GM18499 (cell line): ENCODE data around the gene ZNF592.

Experiments
- ATAC-seq: cut with Tn5 transposase; IDR thresholded peaks from one replicate; pipeline ENCODE4 v1.9.1; 2021; ENCODE audit warnings: moderate number of reproducible peaks; ENCODE audit not compliant: insufficient read depth, unreplicated experiment

ZNF592 gene

GRCh38 chr15:84824260-84825007 is 76.0 kb downstream of the ZNF592 start:
- ATAC-seq, result no peak

DNA sequence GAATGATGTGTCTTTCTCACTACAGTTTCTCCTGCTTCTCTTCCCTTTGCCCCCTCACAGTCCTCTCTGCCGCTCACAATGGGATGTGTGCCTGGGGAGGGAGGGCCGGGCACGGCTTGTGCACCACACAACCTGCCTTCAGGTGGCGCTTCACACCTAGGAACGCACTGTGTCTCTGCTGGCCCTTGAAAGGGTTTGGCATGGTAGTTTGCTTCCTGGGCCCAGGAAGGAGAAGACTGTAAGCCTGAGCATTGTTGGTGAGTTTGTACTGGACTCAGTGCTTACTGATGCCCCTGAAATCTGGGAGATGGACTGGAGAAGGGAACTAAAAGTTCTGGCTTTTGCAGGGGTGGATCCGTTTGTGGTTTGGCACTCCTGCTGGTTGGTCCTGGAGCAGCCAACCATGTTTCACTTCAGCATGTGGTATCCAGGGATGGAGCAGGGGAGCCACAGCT is 78.0 kb downstream of the ZNF592 start:
- no peak for ATAC-seq

DNA sequence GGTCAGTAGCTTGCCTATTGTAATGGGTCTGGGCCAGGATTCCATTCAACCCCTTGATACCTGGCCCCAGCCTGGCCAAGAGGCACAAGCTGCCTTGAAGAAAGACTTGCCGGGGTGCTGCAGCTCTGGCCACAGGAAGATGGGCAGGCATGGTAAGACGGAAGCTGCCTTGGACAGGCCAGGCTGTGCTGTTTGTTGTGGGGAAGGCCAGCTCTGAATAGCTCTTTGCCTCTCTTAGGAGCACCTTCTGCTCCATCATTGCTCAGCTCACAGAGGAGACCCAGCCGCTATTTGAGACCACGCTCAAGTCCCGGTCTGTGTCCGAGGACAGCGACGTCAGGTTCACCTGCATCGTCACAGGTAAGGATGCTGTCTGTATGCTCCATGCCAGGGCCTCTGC is 78.9 kb downstream of the ZNF592 start:
- no peak for ATAC-seq

DNA sequence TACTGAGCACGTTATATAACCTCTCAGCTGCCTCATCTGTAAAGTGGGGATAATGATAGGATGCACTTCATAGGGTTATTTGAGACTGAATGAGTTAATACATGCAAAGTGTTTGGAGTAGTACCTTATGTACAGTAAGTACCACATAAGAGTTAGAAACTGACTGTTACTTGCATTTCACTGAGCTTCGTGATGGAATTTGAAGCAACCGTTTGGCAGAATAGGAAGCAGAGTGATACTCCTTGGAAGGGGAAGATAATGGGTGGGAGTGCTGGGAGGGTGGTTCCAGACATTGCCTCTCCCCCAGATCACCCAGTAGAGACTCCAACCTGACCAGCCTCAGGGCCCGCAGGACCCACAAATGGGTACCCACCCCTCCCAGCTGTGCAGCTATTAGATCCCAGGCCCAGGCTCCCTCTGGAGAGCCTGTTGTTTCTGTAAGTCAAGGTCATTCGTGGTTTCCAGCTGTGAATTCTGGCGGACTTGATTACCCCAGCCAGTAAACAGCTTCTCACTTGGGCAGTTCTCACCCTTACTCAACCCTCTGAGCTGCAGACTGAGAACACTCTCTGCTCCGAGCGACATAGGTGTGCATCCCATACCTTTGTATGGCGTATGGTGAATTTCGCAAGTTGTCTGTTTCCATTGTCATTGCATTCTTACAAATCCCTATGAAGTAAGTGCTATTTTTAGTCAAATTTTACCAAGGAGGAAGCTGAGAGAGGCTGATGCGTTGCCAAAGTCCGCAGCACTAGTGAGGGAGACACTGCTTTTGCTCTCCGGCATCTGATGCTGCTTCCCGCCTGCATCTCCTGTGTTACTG is 79.9 kb downstream of the ZNF592 start:
- ATAC-seq, result no peak

DNA sequence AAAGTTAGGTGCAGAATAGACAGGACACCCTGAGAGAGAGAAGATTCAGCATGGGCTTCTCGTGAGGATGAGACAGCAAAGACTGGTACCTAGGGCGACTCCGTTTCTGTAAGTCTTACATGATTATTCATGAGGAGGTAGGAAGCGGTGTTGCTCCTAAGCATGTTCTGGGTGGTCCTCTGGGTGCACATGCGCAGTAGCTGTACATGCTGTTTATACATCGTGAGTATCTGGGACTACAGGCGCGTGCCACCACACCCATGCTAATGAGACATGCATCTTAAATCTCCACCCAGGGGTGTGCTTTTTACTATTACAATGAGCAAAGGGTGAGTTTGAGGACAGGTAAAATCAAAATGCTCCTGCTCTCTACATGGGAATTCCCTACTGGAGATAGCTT is 81.0 kb downstream of the ZNF592 start:
- no peak for ATAC-seq

DNA sequence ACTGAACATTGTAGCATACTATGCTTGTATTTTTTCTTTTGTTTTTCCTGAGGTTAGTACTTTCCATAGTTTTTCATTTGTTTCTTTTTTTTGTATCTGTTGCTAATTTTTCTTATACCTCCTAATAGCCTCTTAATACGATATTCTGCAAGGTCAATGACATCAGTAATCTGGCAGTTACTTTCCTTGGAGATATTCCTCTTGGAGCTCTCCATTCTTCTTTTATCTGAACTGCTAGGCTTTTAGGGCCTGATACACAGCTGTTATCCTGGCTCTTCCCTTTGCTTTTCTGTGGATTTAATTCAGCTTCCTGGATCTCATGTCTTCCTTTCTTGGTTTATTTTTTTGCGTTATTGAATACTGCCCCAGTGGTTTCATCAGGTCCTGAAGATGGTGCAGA is 81.6 kb downstream of the ZNF592 start:
- no peak for ATAC-seq

- no peak for ATAC-seq
Observed at GRCh38 chr15:84831028-84831427, 82.6 kb downstream of the ZNF592 start.

DNA sequence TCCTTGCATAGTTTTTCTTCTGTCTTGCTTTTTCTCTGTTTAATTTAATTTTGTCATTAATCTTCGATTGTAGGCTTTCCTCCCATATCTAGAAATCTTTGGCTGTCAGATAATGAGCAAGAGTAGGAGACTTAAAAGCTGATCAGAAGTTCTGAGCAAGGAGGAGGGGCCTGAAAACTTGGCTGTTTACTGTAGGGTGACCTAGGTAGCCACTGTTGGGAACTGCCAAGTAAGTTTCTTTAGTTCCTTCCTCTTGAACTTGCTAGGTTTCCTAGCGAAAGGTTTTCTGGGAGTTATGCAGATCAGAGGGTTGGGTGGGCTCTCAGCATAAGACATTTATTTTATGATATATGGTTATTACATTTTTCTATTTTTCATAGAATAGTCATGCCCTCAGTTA is 83.2 kb downstream of the ZNF592 start:
- no peak for ATAC-seq

- no peak for ATAC-seq
Observed at GRCh38 chr15:84832448-84833040, 84.2 kb downstream of the ZNF592 start.

- ATAC-seq, result no peak
Observed at GRCh38 chr15:84833447-84834228, 85.2 kb downstream of the ZNF592 start.

- ATAC-seq, result no peak
Observed at GRCh38 chr15:84834229-84834955, 86.0 kb downstream of the ZNF592 start.

GRCh38 chr15:84834969-84835368 is 86.6 kb downstream of the ZNF592 start:
- no peak for ATAC-seq

DNA sequence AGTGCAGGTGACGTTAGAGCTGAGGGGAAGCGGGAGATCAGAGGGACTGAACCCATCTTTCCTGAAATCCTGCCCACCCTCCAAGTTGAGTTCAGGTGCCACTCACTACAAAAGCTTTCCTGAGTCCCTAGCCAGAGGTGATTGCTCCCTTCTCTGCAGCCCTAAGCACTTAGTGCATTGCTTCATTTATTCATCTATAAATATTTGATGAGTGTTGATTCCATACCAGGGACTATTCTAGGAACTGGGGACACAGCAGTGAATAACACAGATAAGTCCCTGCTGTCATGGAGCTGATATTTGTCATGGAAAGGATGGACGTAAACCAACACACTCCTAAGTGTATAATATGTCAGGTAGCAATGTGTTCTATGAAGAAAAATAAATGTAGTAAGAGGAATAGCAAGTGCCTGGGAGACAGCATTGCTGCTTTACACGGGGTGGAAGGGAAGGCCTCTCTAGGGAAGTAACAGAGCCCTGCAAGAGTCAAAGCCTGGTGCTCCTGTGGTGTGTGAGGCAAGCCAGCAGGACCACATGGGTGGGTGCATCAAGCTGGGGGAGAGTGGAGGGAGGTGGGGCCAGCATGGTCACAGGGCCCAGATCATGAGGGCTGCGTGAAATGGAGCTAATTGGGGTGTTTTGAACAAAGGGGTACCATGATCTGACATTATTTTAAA is 87.4 kb downstream of the ZNF592 start:
- no peak for ATAC-seq

DNA sequence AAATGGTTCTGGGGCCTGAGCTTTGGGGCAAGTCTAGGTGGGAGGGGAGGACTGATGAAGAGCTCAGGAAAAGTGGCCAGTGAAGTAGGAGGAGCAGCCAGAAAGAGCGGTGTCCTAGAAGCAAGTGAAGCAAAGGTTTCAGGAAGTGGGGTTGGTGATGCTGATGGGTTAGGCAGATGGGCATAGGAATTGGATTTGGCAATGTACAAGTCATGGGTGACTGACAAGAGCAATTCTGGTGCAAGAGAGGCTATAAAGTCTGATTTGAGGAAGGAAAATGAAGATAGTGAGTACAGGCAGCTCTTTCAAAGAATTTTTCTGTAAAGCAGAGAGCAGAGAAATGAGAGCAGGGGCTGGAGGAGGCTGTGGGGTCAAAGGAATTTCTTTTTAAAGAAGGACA is 88.5 kb downstream of the ZNF592 start:
- ATAC-seq, result no peak

- ATAC-seq, result no peak
Observed at GRCh38 chr15:84839714-84840113, 91.3 kb downstream of the ZNF592 start.

DNA sequence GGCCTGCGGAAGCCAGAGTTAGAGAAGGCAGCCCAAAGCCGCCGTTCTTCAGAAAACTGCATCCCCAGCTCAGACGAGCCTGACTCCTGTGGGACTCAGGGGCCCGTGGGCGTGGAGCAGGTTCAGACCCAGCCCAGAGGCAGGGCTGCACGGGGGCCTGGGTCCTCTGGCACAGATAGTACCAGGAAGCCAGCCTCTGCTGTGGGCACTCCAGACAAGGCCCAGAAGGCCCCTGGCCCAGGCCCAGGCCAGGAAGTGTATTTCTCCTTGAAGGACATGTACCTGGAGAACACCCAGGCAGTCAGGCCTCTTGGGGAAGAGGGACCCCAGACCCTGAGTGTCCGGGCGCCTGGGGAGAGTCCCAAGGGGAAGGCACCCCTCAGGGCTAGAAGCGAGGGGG is 91.9 kb downstream of the ZNF592 start:
- ATAC-seq, result no peak

DNA sequence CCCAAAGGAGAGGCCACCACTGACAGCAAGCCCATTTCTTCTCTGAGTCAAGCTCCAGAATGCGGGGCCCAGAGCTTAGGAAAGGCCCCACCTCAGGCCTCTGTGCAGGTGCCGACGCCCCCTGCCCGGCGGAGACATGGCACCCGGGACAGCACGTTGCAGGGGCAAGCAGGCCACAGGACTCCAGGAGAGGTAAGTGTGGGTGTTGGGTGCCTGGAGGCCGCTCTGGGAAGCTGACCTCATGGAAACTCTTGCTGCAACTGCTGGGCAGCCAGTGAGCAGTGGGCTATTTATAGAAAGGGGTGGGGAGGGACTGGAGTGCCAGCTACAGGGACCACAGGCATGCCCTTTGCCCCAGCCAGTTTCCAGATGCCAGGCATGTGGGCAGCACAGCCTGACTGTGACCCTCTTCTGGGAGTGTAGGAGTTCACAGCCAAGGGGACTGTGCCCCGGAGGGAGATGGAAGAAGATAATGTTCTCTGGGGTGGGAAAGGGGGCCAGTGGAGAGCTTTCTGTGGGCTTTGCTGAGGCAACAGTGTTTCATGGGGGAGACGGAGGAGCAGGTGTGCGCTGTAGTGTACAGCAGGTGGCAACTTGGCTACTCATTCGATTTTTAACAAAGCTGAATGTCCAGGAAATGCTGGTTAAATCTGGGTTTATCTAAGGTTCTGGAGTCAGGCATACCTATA is 92.5 kb downstream of the ZNF592 start:
- ATAC-seq, result no peak

DNA sequence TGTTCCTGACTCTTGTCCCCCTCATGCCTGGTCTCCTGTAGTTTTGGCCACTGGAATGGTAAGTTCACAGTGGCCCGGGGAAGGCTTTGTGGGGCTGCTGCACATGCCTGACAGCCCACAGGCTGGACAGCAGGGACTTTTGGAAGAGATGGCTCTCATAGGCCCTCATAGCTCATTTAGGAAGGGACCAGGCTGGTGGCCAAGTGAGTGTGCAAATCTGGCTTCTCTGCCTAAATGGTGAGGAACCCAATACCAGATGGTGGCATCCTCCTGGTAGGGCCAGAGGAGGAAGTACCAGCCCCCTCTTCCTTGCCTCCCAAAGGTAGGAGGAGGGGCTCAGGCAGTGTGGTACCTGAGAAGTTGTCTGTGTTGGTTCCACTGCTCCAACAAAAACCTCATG is 94.4 kb downstream of the ZNF592 start:
- ATAC-seq, result no peak

DNA sequence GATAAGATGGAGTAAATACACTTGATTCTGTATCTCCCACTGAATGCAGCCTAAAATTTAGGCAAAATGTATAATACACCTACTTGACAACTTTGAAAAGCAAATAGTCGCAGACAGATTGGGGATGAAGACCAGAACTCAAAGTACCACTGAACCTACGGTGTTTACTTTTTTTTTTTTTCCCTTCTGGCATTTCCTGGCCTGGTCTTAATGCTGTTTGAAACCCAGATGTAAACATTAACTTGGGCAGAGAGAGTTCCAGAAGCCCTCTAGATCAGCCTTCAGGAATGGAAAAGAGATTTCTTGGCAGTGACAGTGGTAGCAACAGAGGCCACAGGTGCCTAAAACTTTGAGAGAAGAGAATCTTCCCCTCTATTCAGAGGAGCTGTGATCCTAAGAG is 96.6 kb downstream of the ZNF592 start:
- ATAC-seq, result no peak
